Activated T-helper 17 cell treated with anti-CD3 and anti-CD28 coated beads, Interleukin-2, amount 50 U/mL, for 72 hours (primary cell): ENCODE results near the gene KCNJ15. TPM values are rescaled to one million over a fixed set of nuclear protein-coding genes. Genes with fewer than 3 reads are reported as not detected.

ENCODE experiments used
- ATAC-seq: fragments of 150-1000 bp; cut with Tn5 transposase; replicated peaks from 2 replicates; pipeline ENCODE4 v1.10.0; 2021; ENCODE audit warnings: mild to moderate bottlenecking, moderate library complexity
- H3K27ac Mint-ChIP-seq: one replicate; pipeline ENCODE4 v1.8.0; 2022; ENCODE audit warnings: mixed read lengths
- H3K27me3 Mint-ChIP-seq: one replicate; pipeline ENCODE4 v1.8.0; 2022; ENCODE audit warnings: mixed read lengths
- H3K36me3 Mint-ChIP-seq: one replicate; pipeline ENCODE4 v1.8.0; 2022; ENCODE audit warnings: low read depth, mild to moderate bottlenecking, mixed read lengths
- H3K4me1 Mint-ChIP-seq: one replicate; pipeline ENCODE4 v1.8.0; 2022; ENCODE audit warnings: mixed read lengths
- H3K4me3 Mint-ChIP-seq: one replicate; pipeline ENCODE4 v1.8.0; 2022; ENCODE audit warnings: mild to moderate bottlenecking, mixed read lengths
- H3K9me3 Mint-ChIP-seq: one replicate; pipeline ENCODE4 v1.8.0; 2022; ENCODE audit warnings: mixed read lengths
- total RNA-seq, 2 donors: library from RNA; stranded (reverse); gene quantifications; one replicate each; pipeline ENCODE4 v1.2.3, GENCODE V29; 2022

KCNJ15 gene
- total RNA-seq, 2 donors from 2014 or later: 0.09 to 0.69 TPM

- H3K36me3 Mint-ChIP-seq: no peaks in the 10 kb centered on the region
- ATAC-seq: no peak
- H3K27ac Mint-ChIP-seq: no peak overlapping the region
- H3K4me3 Mint-ChIP-seq: no peak overlapping the region
- H3K27me3 Mint-ChIP-seq: peaks cover 27% of the 10 kb centered on the region
- H3K9me3 Mint-ChIP-seq: no peaks in the 10 kb centered on the region
- no peaks in the 10 kb centered on the region for H3K4me1 Mint-ChIP-seq
These were observed 5.8 kb upstream of the KCNJ15 start for GRCh38 chr21:38250991-38251418.

- H3K27ac Mint-ChIP-seq: no peak overlapping the region
- H3K27me3 Mint-ChIP-seq: peaks cover 21% of the 10 kb centered on the region
- H3K4me3 Mint-ChIP-seq: no peak overlapping the region
- no peak for ATAC-seq
- no peaks in the 10 kb centered on the region for H3K9me3 Mint-ChIP-seq
- no peaks in the 10 kb centered on the region for H3K36me3 Mint-ChIP-seq
- no peaks in the 10 kb centered on the region for H3K4me1 Mint-ChIP-seq
These were observed 1.8 kb upstream of the KCNJ15 start for GRCh38 chr21:38254970-38255369.

GRCh38 chr21:38255571-38256117 is 1.1 kb upstream of the KCNJ15 start:
- Mint-ChIP-seq H3K4me3 (no peak overlapping the region), H3K27me3 (peaks cover 18% of the 10 kb centered on the region), H3K36me3 (no peaks in the 10 kb centered on the region), H3K9me3 (no peaks in the 10 kb centered on the region), H3K4me1 (no peaks in the 10 kb centered on the region), H3K27ac (no peak overlapping the region)
- ATAC-seq: no peak

- ATAC-seq: no peak
- no peak overlapping the region for H3K27ac Mint-ChIP-seq
- H3K4me3 Mint-ChIP-seq: no peak overlapping the region
- peaks cover 23% of the 10 kb centered on the region for H3K27me3 Mint-ChIP-seq
- no peaks in the 10 kb centered on the region for H3K36me3 Mint-ChIP-seq
- no peaks in the 10 kb centered on the region for H3K9me3 Mint-ChIP-seq
- H3K4me1 Mint-ChIP-seq: no peaks in the 10 kb centered on the region
These were observed 876 bp downstream of the KCNJ15 start for GRCh38 chr21:38257667-38258066.

- H3K36me3 Mint-ChIP-seq: no peaks in the 10 kb centered on the region
- H3K27ac Mint-ChIP-seq: no peak overlapping the region
- no peak for ATAC-seq
- H3K4me1 Mint-ChIP-seq: no peaks in the 10 kb centered on the region
- H3K4me3 Mint-ChIP-seq: no peak overlapping the region
- H3K27me3 Mint-ChIP-seq: peaks cover 23% of the 10 kb centered on the region
- no peaks in the 10 kb centered on the region for H3K9me3 Mint-ChIP-seq
These were observed 2.0 kb downstream of the KCNJ15 start for GRCh38 chr21:38258521-38259485.

- Mint-ChIP-seq H3K4me1 (no peaks in the 10 kb centered on the region), H3K4me3 (no peak overlapping the region), H3K27ac (no peak overlapping the region), H3K36me3 (no peaks in the 10 kb centered on the region), H3K9me3 (no peaks in the 10 kb centered on the region), H3K27me3 (peaks cover 19% of the 10 kb centered on the region)
- no peak for ATAC-seq
These were observed 2.9 kb downstream of the KCNJ15 start for GRCh38 chr21:38259665-38260064.

- no peaks in the 10 kb centered on the region for H3K4me1 Mint-ChIP-seq
- no peaks in the 10 kb centered on the region for H3K9me3 Mint-ChIP-seq
- H3K4me3 Mint-ChIP-seq: no peak overlapping the region
- no peak for ATAC-seq
- no peak overlapping the region for H3K27ac Mint-ChIP-seq
- no peaks in the 10 kb centered on the region for H3K36me3 Mint-ChIP-seq
- H3K27me3 Mint-ChIP-seq: peaks cover 15% of the 10 kb centered on the region
These were observed 3.6 kb downstream of the KCNJ15 start for GRCh38 chr21:38260426-38260825.

- peaks cover under 1% of the 10 kb centered on the region for H3K4me1 Mint-ChIP-seq
- H3K36me3 Mint-ChIP-seq: no peaks in the 10 kb centered on the region
- ATAC-seq: no peak
- H3K9me3 Mint-ChIP-seq: no peaks in the 10 kb centered on the region
- no peak overlapping the region for H3K4me3 Mint-ChIP-seq
- H3K27me3 Mint-ChIP-seq: peaks cover 24% of the 10 kb centered on the region
- H3K27ac Mint-ChIP-seq: no peak overlapping the region
These were observed 5.1 kb downstream of the KCNJ15 start for GRCh38 chr21:38261851-38262250.

- no peak for ATAC-seq
- Mint-ChIP-seq H3K4me3 (no peak overlapping the region), H3K36me3 (no peaks in the 10 kb centered on the region), H3K27me3 (peaks cover 27% of the 10 kb centered on the region), H3K9me3 (no peaks in the 10 kb centered on the region), H3K4me1 (peaks cover 5% of the 10 kb centered on the region), H3K27ac (no peak overlapping the region)
These were observed 6.7 kb downstream of the KCNJ15 start for GRCh38 chr21:38263493-38263892.

- Mint-ChIP-seq H3K36me3 (no peaks in the 10 kb centered on the region), H3K27ac (no peak overlapping the region), H3K4me3 (no peak overlapping the region), H3K4me1 (peaks cover 5% of the 10 kb centered on the region), H3K9me3 (no peaks in the 10 kb centered on the region), H3K27me3 (peaks cover 22% of the 10 kb centered on the region)
- ATAC-seq: no peak
These were observed 7.8 kb downstream of the KCNJ15 start for GRCh38 chr21:38264571-38264970.

GRCh38 chr21:38265166-38265565 is 8.4 kb downstream of the KCNJ15 start:
- Mint-ChIP-seq H3K27me3 (peaks cover 22% of the 10 kb centered on the region), H3K9me3 (no peaks in the 10 kb centered on the region), H3K27ac (no peak overlapping the region), H3K4me3 (no peak overlapping the region), H3K36me3 (no peaks in the 10 kb centered on the region), H3K4me1 (peaks cover 5% of the 10 kb centered on the region)
- ATAC-seq: no peak

GRCh38 chr21:38266732-38267131 is 9.9 kb downstream of the KCNJ15 start:
- H3K27ac Mint-ChIP-seq: peak overlapping the region; percentile 4
- no peak for ATAC-seq
- H3K27me3 Mint-ChIP-seq: peaks cover 22% of the 10 kb centered on the region
- no peaks in the 10 kb centered on the region for H3K36me3 Mint-ChIP-seq
- H3K4me3 Mint-ChIP-seq: no peak overlapping the region
- H3K9me3 Mint-ChIP-seq: no peaks in the 10 kb centered on the region
- H3K4me1 Mint-ChIP-seq: peaks cover 5% of the 10 kb centered on the region

GRCh38 chr21:38267136-38267755 is 10.5 kb downstream of the KCNJ15 start:
- Mint-ChIP-seq H3K36me3 (no peaks in the 10 kb centered on the region), H3K9me3 (no peaks in the 10 kb centered on the region), H3K4me1 (peaks cover 5% of the 10 kb centered on the region), H3K27me3 (peaks cover 18% of the 10 kb centered on the region), H3K4me3 (no peak overlapping the region), H3K27ac (peak overlapping the region; percentile 4)
- no peak for ATAC-seq

- peak; percentile 76 for ATAC-seq
- H3K4me3 Mint-ChIP-seq: no peak overlapping the region
- peak overlapping the region; percentile 15 for H3K27ac Mint-ChIP-seq
- H3K4me1 Mint-ChIP-seq: peaks cover 5% of the 10 kb centered on the region
- H3K36me3 Mint-ChIP-seq: no peaks in the 10 kb centered on the region
- H3K27me3 Mint-ChIP-seq: peaks cover 18% of the 10 kb centered on the region
- H3K9me3 Mint-ChIP-seq: no peaks in the 10 kb centered on the region
These were observed 11.4 kb downstream of the KCNJ15 start for GRCh38 chr21:38267991-38268863.
